IMR-90 (cell line): ENCODE data around the gene STMN3. TPM values are rescaled to one million over a fixed set of nuclear protein-coding genes. Genes with fewer than 3 reads are reported as not detected.

ENCODE experiments used
- ATAC-seq: fragments of 200-7000 bp; cut with Tn5 transposase; 2 replicates; pipeline ENCODE4 v1.9.1; 2020; ENCODE audit warnings: low read depth, mild to moderate bottlenecking, moderate library complexity
- BruUV-seq: library from RNA; stranded (reverse); fragments of 400-500 nt; replicated peaks from 2 replicates; lab custom pipeline; 2021; lab: Mats Ljungman, UMichigan
- CTCF ChIA-PET: fragments of 300-600 bp; formaldehyde crosslinking; extraction: SDS; loops from one replicate; lab custom pipeline; 2021; ENCODE audit warnings: antibody characterized with exemption; lab: Yijun Ruan, JAX
- POLR2A ChIA-PET: fragments of 300-600 bp; sonication (Branson Sonifier 250); formaldehyde crosslinking; loops from one replicate; lab custom pipeline; 2022; ENCODE audit warnings: antibody characterized with exemption; ENCODE audit not compliant: unreplicated experiment; lab: Charles Lee
- DNase-seq: peaks from one replicate; pipeline ENCODE4 v3.0.0; 2013
- H2AFZ ChIP-seq: replicated peaks from 2 replicates; pipeline ENCODE3; 2013; ENCODE audit warnings: low read length, mild to moderate bottlenecking; ENCODE audit not compliant: poor library complexity
- H2AK5ac ChIP-seq: 2 replicates; pipeline ENCODE4 v1.6.1; 2013; ENCODE audit warnings: low read depth, low read length, inconsistent platforms
- H2AK9ac ChIP-seq: replicated peaks from 2 replicates; pipeline ENCODE3; 2013; ENCODE audit warnings: mild to moderate bottlenecking, low read depth, low read length, moderate library complexity; ENCODE audit not compliant: poor library complexity
- H2BK120ac ChIP-seq: 2 replicates; pipeline ENCODE4 v1.6.1; 2013; ENCODE audit warnings: low read depth, low read length, inconsistent platforms
- H2BK15ac ChIP-seq: 3 replicates; pipeline ENCODE4 v1.6.1; 2013; ENCODE audit warnings: low read depth, low read length, inconsistent platforms
- H2BK20ac ChIP-seq: 2 replicates; pipeline ENCODE4 v1.6.1; 2013; ENCODE audit warnings: low read depth, mild to moderate bottlenecking, inconsistent platforms, low read length, moderate library complexity
- H2BK5ac ChIP-seq: 2 replicates; pipeline ENCODE4 v1.6.1; 2013; ENCODE audit warnings: mild to moderate bottlenecking, low read depth, low read length, inconsistent platforms; ENCODE audit not compliant: poor library complexity, severe bottlenecking
- H3K14ac ChIP-seq: replicated peaks from 2 replicates; pipeline ENCODE4 v1.6.1; 2013; ENCODE audit warnings: low read depth, low read length, inconsistent platforms
- H3K18ac ChIP-seq: 2 replicates; pipeline ENCODE4 v1.6.1; 2013; ENCODE audit warnings: low read depth, low read length, control low read depth
- H3K23ac ChIP-seq: 2 replicates; pipeline ENCODE4 v1.6.1; 2013; ENCODE audit warnings: low read depth, low read length, inconsistent platforms
- H3K27ac ChIP-seq: 2 replicates; pipeline ENCODE4 v1.5.1; 2013; ENCODE audit warnings: mild to moderate bottlenecking, control low read depth, low read length; ENCODE audit not compliant: insufficient read depth
- H3K27me3 ChIP-seq: 2 replicates; pipeline ENCODE4 v1.6.1; 2013; ENCODE audit warnings: low read length; ENCODE audit not compliant: control insufficient read depth, insufficient read depth
- H3K36me3 ChIP-seq: 2 replicates; pipeline ENCODE4 v1.6.1; 2013; ENCODE audit warnings: low read length, mixed read lengths; ENCODE audit not compliant: control insufficient read depth, insufficient read depth
- H3K4ac ChIP-seq: 2 replicates; pipeline ENCODE4 v1.6.1; 2013; ENCODE audit warnings: low read depth, low read length, inconsistent platforms
- H3K4me1 ChIP-seq: 2 replicates; pipeline ENCODE4 v1.6.1; 2013; ENCODE audit warnings: low read length, mixed read lengths; ENCODE audit not compliant: control insufficient read depth, insufficient read depth
- H3K4me2 ChIP-seq: 2 replicates; pipeline ENCODE4 v1.6.1; 2013; ENCODE audit warnings: low read depth, mild to moderate bottlenecking, control low read depth, low read length, moderate library complexity
- H3K4me3 ChIP-seq: 2 replicates; pipeline ENCODE4 v1.5.1; 2013; ENCODE audit warnings: low read depth, mild to moderate bottlenecking, control low read depth, low read length, moderate library complexity; ENCODE audit not compliant: insufficient read depth
- H3K56ac ChIP-seq: 2 replicates; pipeline ENCODE4 v1.6.1; 2013; ENCODE audit warnings: low read length, inconsistent platforms; ENCODE audit not compliant: insufficient read depth; ENCODE audit errors: extremely low read depth
- H3K79me1 ChIP-seq, 2 experiments: 2 replicates each; pipeline ENCODE4 v1.6.1; 2013; ENCODE audit warnings: low read length in 2 of 2, inconsistent platforms in 1 of 2, low read depth in 1 of 2
- H3K9ac ChIP-seq: 2 replicates; pipeline ENCODE4 v1.6.1; 2013; ENCODE audit warnings: low read depth, low read length, control low read depth
- H3K9me1 ChIP-seq: 2 replicates; pipeline ENCODE4 v1.6.1; 2013; ENCODE audit warnings: low read length, inconsistent platforms; ENCODE audit not compliant: insufficient read depth
- H3K9me3 ChIP-seq: 2 replicates; pipeline ENCODE4 v1.6.1; 2013; ENCODE audit warnings: low read length; ENCODE audit not compliant: control insufficient read depth, insufficient read depth
- H4K20me1 ChIP-seq: 2 replicates; pipeline ENCODE4 v1.6.1; 2013; ENCODE audit warnings: low read length, inconsistent platforms; ENCODE audit not compliant: insufficient read depth
- H4K5ac ChIP-seq: 2 replicates; pipeline ENCODE4 v1.6.1; 2013; ENCODE audit warnings: mild to moderate bottlenecking, low read depth, low read length, control low read depth
- H4K8ac ChIP-seq, 2 experiments: 2 replicates each; pipeline ENCODE4 v1.6.1; 2013; ENCODE audit warnings: low read depth in 2 of 2, low read length in 2 of 2, control low read depth in 1 of 2, inconsistent platforms in 1 of 2
- H4K91ac ChIP-seq: 2 replicates; pipeline ENCODE4 v1.6.1; 2013; ENCODE audit warnings: low read depth, low read length, inconsistent platforms; ENCODE audit not compliant: insufficient read depth
- BHLHE40 ChIP-seq: fragments of 150-350 bp; IDR thresholded peaks from 2 replicates; pipeline ENCODE4 v1.6.1; 2016; ENCODE audit warnings: mild to moderate bottlenecking, low read depth, low read length
- CEBPB ChIP-seq: IDR thresholded peaks from 2 replicates; pipeline ENCODE4 v1.6.1; 2012; ENCODE audit warnings: low read depth, low read length, improper control_type of control experiment
- CHD1 ChIP-seq: IDR thresholded peaks from 2 replicates; pipeline ENCODE4 v1.6.1; 2012; ENCODE audit warnings: low read depth, low read length, improper control_type of control experiment
- CTCF ChIP-seq: conservative IDR thresholded peaks from 2 replicates; pipeline ENCODE4 v1.5.1; 2012; ENCODE audit warnings: mild to moderate bottlenecking, low read depth, low read length, improper control_type of control experiment
- ELK1 ChIP-seq: fragments of 150-350 bp; IDR thresholded peaks from 2 replicates; pipeline ENCODE4 v1.6.1; 2016; ENCODE audit warnings: low read depth, mild to moderate bottlenecking, low read length, moderate library complexity, borderline replicate concordance
- FOS ChIP-seq: fragments of 150-350 bp; IDR thresholded peaks from 2 replicates; pipeline ENCODE4 v1.6.1; 2016; ENCODE audit warnings: low read depth, low read length
- MAFK ChIP-seq: IDR thresholded peaks from 2 replicates; pipeline ENCODE4 v1.6.1; 2012; ENCODE audit warnings: low read depth, low read length, improper control_type of control experiment
- MAZ ChIP-seq: IDR thresholded peaks from 2 replicates; pipeline ENCODE4 v1.6.1; 2012; ENCODE audit warnings: low read depth, mild to moderate bottlenecking, low read length, improper control_type of control experiment, moderate library complexity, borderline replicate concordance
- MXI1 ChIP-seq: IDR thresholded peaks from 2 replicates; pipeline ENCODE4 v1.6.1; 2012; ENCODE audit warnings: low read depth, mild to moderate bottlenecking, low read length, moderate library complexity, borderline replicate concordance
- NFE2L2 ChIP-seq: fragments of 150-350 bp; IDR thresholded peaks from 2 replicates; pipeline ENCODE4 v1.6.1; 2016; ENCODE audit warnings: low read depth, mild to moderate bottlenecking, low read length
- POLR2A ChIP-seq: IDR thresholded peaks from 2 replicates; pipeline ENCODE4 v1.6.1; 2012; ENCODE audit warnings: mild to moderate bottlenecking, low read depth, low read length
- RAD21 ChIP-seq: IDR thresholded peaks from 2 replicates; pipeline ENCODE4 v1.6.1; 2012; ENCODE audit warnings: low read length, improper control_type of control experiment
- RCOR1 ChIP-seq: IDR thresholded peaks from 2 replicates; pipeline ENCODE4 v1.6.1; 2012; ENCODE audit warnings: mild to moderate bottlenecking, low read length, improper control_type of control experiment; ENCODE audit not compliant: insufficient replicate concordance
- RFX5 ChIP-seq: IDR thresholded peaks from 2 replicates; pipeline ENCODE4 v1.8.0; 2012; ENCODE audit warnings: low read depth, mild to moderate bottlenecking, low read length, moderate library complexity
- SMC3 ChIP-seq: fragments of 150-350 bp; IDR thresholded peaks from 2 replicates; pipeline ENCODE4 v1.6.1; 2016; ENCODE audit warnings: low read depth, mild to moderate bottlenecking, antibody characterized with exemption, low read length, moderate library complexity
- USF2 ChIP-seq: fragments of 150-350 bp; IDR thresholded peaks from 2 replicates; pipeline ENCODE4 v1.6.1; 2017; ENCODE audit warnings: mild to moderate bottlenecking, antibody characterized with exemption, low read length, low read depth
- WGBS, 2 experiments: methylation state at CpG; one replicate each; pipeline versions ENCODE4 v1.1.5 to v1.1.7; 2013; ENCODE audit warnings: missing lambda C conversion rate in 2 of 2; ENCODE audit not compliant: insufficient read length in 1 of 2; ENCODE audit errors: extremely low coverage in 2 of 2; 5-methylcytosine and 5-hydroxymethylcytosine counted together
- dilution Hi-C: fragments of 300-500 bp; cut with HindIII; formaldehyde crosslinking; loops from one replicate; pipeline ENCODE4 v1.14.3; 2018; ENCODE audit warnings: low sequenced_read_pairs; ENCODE audit not compliant: unreplicated experiment
- in situ Hi-C: fragments of 300-500 bp; cut with MboI; formaldehyde crosslinking; loops from 3 replicates; pipeline ENCODE4 v1.14.3; 2019; ENCODE audit warnings: low sequenced_read_pairs, inconsistent platforms, mixed read lengths
- intact Hi-C: fragments of 100-400 bp; cut with micrococcal nuclease; formaldehyde crosslinking; loops from 2 replicates; pipeline ENCODE4 v1.10.0; 2022
- polyA plus RNA-seq, 3 experiments: library from polyadenylated mRNA; depleted of rRNA; stranded (reverse); fragments of >200 nt; gene quantifications; 2 replicates each; pipeline ENCODE4 v1.2.3, GENCODE V29; 2012; ENCODE audit warnings: low replicate concordance in 1 of 3
- total RNA-seq: library from RNA; depleted of rRNA; stranded (reverse); fragments of >200 nt; gene quantifications from 2 replicates; pipeline ENCODE4 v1.2.3, GENCODE V29; 2012

The STMN3 gene
- total and polyA plus RNA-seq, 2 of the 4 experiments (the other 2 are of a cell fraction): 20.3 to 62.3 TPM

- Histone ChIP-seq H4K5ac (no peak overlapping the region), H3K27me3 (no peaks in the 10 kb centered on the region), H3K36me3 (no peaks in the 10 kb centered on the region), H3K4ac (no peak overlapping the region), H3K79me1 (no peaks in the 10 kb centered on the region), H3K56ac (no peak overlapping the region), H3K9me3 (no peaks in the 10 kb centered on the region), H3K18ac (no peak overlapping the region), H2BK15ac (no peak overlapping the region), H2BK120ac (no peak overlapping the region), H2AFZ (no peak overlapping the region), H3K4me2 (no peak overlapping the region), H2AK5ac (no peak overlapping the region), H4K91ac (no peak overlapping the region), H2BK20ac (no peak overlapping the region), H3K27ac (no peak overlapping the region), H3K4me1 (peaks cover 2% of the 10 kb centered on the region; the same call in 1 of the 2 replicates), H3K14ac (no peak overlapping the region), H4K8ac (no peak overlapping the region), H2BK5ac (no peak overlapping the region), H3K23ac (no peak overlapping the region), H4K20me1 (no peaks in the 10 kb centered on the region), H3K4me3 (no peak overlapping the region), H2AK9ac (no peak overlapping the region), H3K9me1 (no peaks in the 10 kb centered on the region), H3K9ac (no peak overlapping the region)
- no TSS peak for BruUV-seq
- dilution Hi-C loops: no loop called here
- no CpG with 5 or more reads among the region's 8 CpGs for WGBS, 2 experiments
- intact Hi-C loops: no loop called here
- CTCF ChIA-PET: no interaction called here
- DNase-seq (no peak), ATAC-seq (no peak)
- in situ Hi-C loops: no loop called here
- no peak for TF ChIP-seq MAZ
- no peak for TF ChIP-seq MAFK
- TF ChIP-seq NFE2L2: no peak
- no peak for TF ChIP-seq MXI1
- no peak for TF ChIP-seq BHLHE40
- TF ChIP-seq FOS: no peak
- TF ChIP-seq ELK1: no peak
- TF ChIP-seq RAD21: no peak
- no peak for TF ChIP-seq CHD1
- no peak for TF ChIP-seq SMC3
- TF ChIP-seq CEBPB: no peak
- no peak for TF ChIP-seq RCOR1
- no peak for TF ChIP-seq CTCF
- TF ChIP-seq USF2: no peak
- no peak for TF ChIP-seq RFX5
- TF ChIP-seq POLR2A: no peak
- POLR2A ChIA-PET: no interaction called here
Observed at GRCh38 chr20:63640086-63640485, 13.1 kb downstream of the STMN3 start.
